Common myeloid progenitor, CD34-positive (primary cell): ENCODE results near the gene AIF1L.

Experiments
- CTCF ChIA-PET: fragments of 350-600 bp; sonication (Branson Sonifier 250); formaldehyde crosslinking; loops from one replicate; lab custom pipeline; 2021; ENCODE audit warnings: antibody characterized with exemption; lab: Charles Lee
- POLR2A ChIA-PET: fragments of 350-600 bp; sonication (Branson Sonifier 250); formaldehyde crosslinking; loops from one replicate; lab custom pipeline; 2021; ENCODE audit warnings: antibody characterized with exemption; lab: Charles Lee
- DNase-seq, 3 donors: peaks; one replicate each; pipeline versions ENCODE4 v3.0.0 to v3.0.0-alpha.2; 2013
- H3K27ac ChIP-seq, 2 experiments: 1 replicate in 1 of 2; 2 replicates in 1 of 2; pipeline ENCODE4 v1.7.0; 2013; ENCODE audit warnings: inconsistent platforms in 2 of 2, low read length in 2 of 2, mild to moderate bottlenecking in 2 of 2, low read depth in 1 of 2, moderate library complexity in 1 of 2; ENCODE audit not compliant: severe bottlenecking in 2 of 2, insufficient read depth in 1 of 2, poor library complexity in 1 of 2
- H3K27me3 ChIP-seq, 5 experiments: replicated peaks in 2 of 5; 1 replicate in 3 of 5; 2 replicates in 2 of 5; pipeline versions ENCODE4 v1.6.1 to v1.7.0; 2013; ENCODE audit warnings: low read length in 4 of 5, mild to moderate bottlenecking in 2 of 5, moderate library complexity in 2 of 5, inconsistent platforms in 1 of 5; ENCODE audit not compliant: insufficient read depth in 5 of 5, control insufficient read depth in 4 of 5
- H3K36me3 ChIP-seq, 4 experiments: 1 replicate in 2 of 4; 2 replicates in 2 of 4; pipeline versions ENCODE4 v1.6.1 to v1.7.0; 2013; ENCODE audit warnings: low read length in 3 of 4, control low read depth in 1 of 4, mild to moderate bottlenecking in 1 of 4; ENCODE audit not compliant: control insufficient read depth in 4 of 4, insufficient read depth in 4 of 4
- H3K4me1 ChIP-seq, 4 experiments: 1 replicate in 3 of 4; 2 replicates in 1 of 4; pipeline versions ENCODE4 v1.6.1 to v1.7.1; 2013; ENCODE audit warnings: low read length in 3 of 4, mild to moderate bottlenecking in 3 of 4, control low read depth in 1 of 4, inconsistent platforms in 1 of 4, moderate library complexity in 1 of 4; ENCODE audit not compliant: control insufficient read depth in 4 of 4, insufficient read depth in 4 of 4; ENCODE audit errors: control extremely low read depth in 1 of 4
- H3K4me3 ChIP-seq, 7 experiments: 1 replicate in 4 of 7; 2 replicates in 3 of 7; pipeline versions ENCODE4 v1.5.1 to v1.7.0; 2013; ENCODE audit warnings: mild to moderate bottlenecking in 7 of 7, low read length in 6 of 7, moderate library complexity in 6 of 7, inconsistent platforms in 2 of 7, low read depth in 2 of 7, control low read depth in 1 of 7; ENCODE audit not compliant: insufficient read depth in 4 of 7, control insufficient read depth in 1 of 7; ENCODE audit errors: extremely low read depth in 1 of 7
- H3K9me3 ChIP-seq, 5 experiments: 1 replicate in 4 of 5; 2 replicates in 1 of 5; pipeline versions ENCODE4 v1.6.1 to v1.7.1; 2013; ENCODE audit warnings: low read length in 4 of 5, mild to moderate bottlenecking in 2 of 5, inconsistent platforms in 1 of 5, low read depth in 1 of 5, moderate library complexity in 1 of 5; ENCODE audit not compliant: control insufficient read depth in 4 of 5, insufficient read depth in 2 of 5; ENCODE audit errors: control extremely low read depth in 1 of 5
- WGBS: methylation state at CpG from one replicate; pipeline ENCODE4 v1.1.5; 2013; ENCODE audit not compliant: insufficient coverage; 5-methylcytosine and 5-hydroxymethylcytosine counted together

Gene AIF1L

GRCh38 chr9:131087354-131087893, 8.9 kb upstream of the AIF1L start:
- DNase-seq = no peak
- no peaks in the 10 kb centered on the region for H3K27me3 ChIP-seq
- H3K4me3 ChIP-seq = no peak overlapping the region
- H3K27ac ChIP-seq = no peak overlapping the region
- no peaks in the 10 kb centered on the region for H3K9me3 ChIP-seq
- no peaks in the 10 kb centered on the region for H3K4me1 ChIP-seq
- WGBS = 88% methylated on average over 15 of the region's 19 CpGs
- ChIA-PET CTCF (interaction anchor here (0.9 kb wide), 1 partner anchor 10 kb away, joined by 3 read pairs; no protein-coding TSS in a partner anchor), POLR2A (interaction anchor here (0.5 kb wide), 1 partner anchor 20 kb away, joined by 3 read pairs; no protein-coding TSS in a partner anchor)
- H3K36me3 ChIP-seq = no peaks in the 10 kb centered on the region

- POLR2A ChIA-PET = no interaction called here
- Histone ChIP-seq H3K9me3 (no peaks in the 10 kb centered on the region), H3K4me1 (no peaks in the 10 kb centered on the region), H3K27ac (no peak overlapping the region), H3K36me3 (no peaks in the 10 kb centered on the region), H3K4me3 (no peak overlapping the region), H3K27me3 (peaks cover 0 to 11% (median 3%) of the 10 kb centered on the region in 5 experiments)
- DNase-seq = no peak
- 94% methylated on average over 11 of the region's 13 CpGs for WGBS
- CTCF ChIA-PET = no interaction called here
Measured at GRCh38 chr9:131090025-131090787, 6.1 kb upstream of the AIF1L start.

GRCh38 chr9:131091352-131091992, 4.9 kb upstream of the AIF1L start:
- no peak for DNase-seq
- CTCF ChIA-PET = no interaction called here
- H3K4me1 ChIP-seq = peaks cover 0 to 9% (median 7%) of the 10 kb centered on the region in 4 experiments
- no peak overlapping the region for H3K27ac ChIP-seq
- no peak overlapping the region for H3K4me3 ChIP-seq
- H3K36me3 ChIP-seq = no peaks in the 10 kb centered on the region
- WGBS = 95% methylated on average over 18 of the region's 19 CpGs
- no peaks in the 10 kb centered on the region for H3K9me3 ChIP-seq
- H3K27me3 ChIP-seq = peaks cover 0 to 17% (median 7%) of the 10 kb centered on the region in 5 experiments
- POLR2A ChIA-PET = no interaction called here

- Histone ChIP-seq H3K36me3 (no peaks in the 10 kb centered on the region), H3K27ac (no peak overlapping the region), H3K9me3 (no peaks in the 10 kb centered on the region), H3K4me3 (no peak overlapping the region), H3K27me3 (peaks cover 0 to 17% (median 9%) of the 10 kb centered on the region in 5 experiments), H3K4me1 (peaks cover 0 to 14% (median 13%) of the 10 kb centered on the region in 4 experiments)
- ChIA-PET POLR2A (no interaction called here), CTCF (no interaction called here)
- 96% methylated on average over 4 of the region's 6 CpGs for WGBS
- no peak for DNase-seq
Measured at GRCh38 chr9:131092030-131092429, 4.3 kb upstream of the AIF1L start.

GRCh38 chr9:131092548-131093440, 3.5 kb upstream of the AIF1L start:
- ChIA-PET POLR2A (no interaction called here), CTCF (no interaction called here)
- no peak for DNase-seq
- Histone ChIP-seq H3K4me3 (no peak overlapping the region), H3K9me3 (no peaks in the 10 kb centered on the region), H3K27ac (no peak overlapping the region), H3K4me1 (peaks cover 0 to 16% (median 14%) of the 10 kb centered on the region in 4 experiments), H3K36me3 (no peaks in the 10 kb centered on the region), H3K27me3 (peaks cover 0 to 17% (median 14%) of the 10 kb centered on the region in 5 experiments)
- WGBS = 95% methylated on average over 18 of the region's 24 CpGs

GRCh38 chr9:131094015-131094414, 2.3 kb upstream of the AIF1L start:
- POLR2A ChIA-PET = no interaction called here
- CTCF ChIA-PET = interaction anchor here (0.7 to 1.4 kb wide), 3 partner anchors 16 to 76 kb away, joined by 3 read pairs; no protein-coding TSS in a partner anchor
- H3K36me3 ChIP-seq = no peaks in the 10 kb centered on the region

More at GRCh38 chr9:131094015-131094414, 2.3 kb upstream of the AIF1L start:
- H3K27ac ChIP-seq = no peak overlapping the region
- no peak overlapping the region for H3K4me3 ChIP-seq
- no peak for DNase-seq
- peaks cover 0 to 16% (median 14%) of the 10 kb centered on the region in 4 experiments for H3K4me1 ChIP-seq
- H3K27me3 ChIP-seq = peaks cover 0 to 17% (median 15%) of the 10 kb centered on the region in 5 experiments
- no peaks in the 10 kb centered on the region for H3K9me3 ChIP-seq
- WGBS = 86% methylated on average over 3 of the region's 5 CpGs
